ENCODE measurements around the gene C14orf93.

- TF ChIP-seq CTCF (IDR thresholded peaks at IDR 0.05 in 4 of 5, conservative IDR thresholded peaks at IDR 0.05 in 1 of 5) (no peak), POLR2A (IDR thresholded peaks at IDR 0.05) (no peak)
Measured at GRCh38 chr14:22978487-22978837, 31.5 kb downstream of the C14orf93 start.

Data from gastrocnemius medialis (tissue), 4 donors.